ENCODE measurements around the gene ZP1. TPM values are rescaled to one million over a fixed set of nuclear protein-coding genes. Genes with fewer than 3 reads are reported as not detected.

Gene ZP1
- total and polyA plus RNA-seq, 2 of the 13 experiments (the other 11 are each of a cell fraction or from before 2014, with no cell fraction given) = 0.16 TPM; not detected in 1

DNA sequence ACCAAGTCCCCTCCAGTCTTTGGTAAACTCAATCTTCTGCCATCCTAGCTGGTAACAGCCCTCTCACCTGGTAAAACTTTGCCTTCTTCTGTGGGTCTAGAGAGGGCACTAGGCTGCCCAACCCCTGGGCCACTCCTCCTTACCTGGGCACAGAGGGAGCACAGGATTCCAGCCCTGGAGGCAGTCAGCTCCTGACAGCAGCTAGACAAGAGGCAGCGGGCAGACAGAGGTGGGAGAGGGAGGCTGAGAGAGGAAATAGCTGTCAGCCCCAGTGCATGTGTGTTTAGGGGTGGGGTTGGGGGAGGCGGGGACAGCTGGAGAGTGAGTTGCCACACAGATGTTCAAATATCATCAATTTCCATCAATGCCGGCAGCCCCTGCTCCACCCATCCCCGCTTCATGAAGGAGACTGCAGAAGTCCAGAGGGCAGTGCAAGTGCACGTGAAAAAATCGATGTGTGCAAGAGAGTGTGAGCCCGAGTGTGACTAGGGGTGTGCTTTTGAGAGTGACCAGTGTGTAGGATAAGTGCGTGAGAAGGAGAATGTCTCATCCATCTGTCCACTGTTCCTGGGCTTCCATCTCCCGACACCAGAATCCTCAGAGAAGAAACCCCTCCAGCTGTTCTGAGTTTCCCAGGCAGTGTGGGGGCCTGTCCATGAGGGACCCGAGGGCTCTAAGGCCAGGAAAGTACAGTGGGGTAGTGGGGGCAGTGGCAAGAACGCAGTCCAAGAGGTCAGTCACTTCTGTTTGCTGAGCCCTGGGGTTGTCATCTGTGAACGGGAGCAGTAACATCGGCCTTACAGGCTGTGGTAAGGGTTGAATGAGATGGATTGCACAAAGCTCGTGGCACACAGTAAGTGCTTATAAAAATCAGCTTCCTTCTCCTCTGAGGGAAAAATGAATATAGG, 11.4 kb upstream of the ZP1 start, which contains the start of gene PTGDR2 (continued):
- TF ChIP-seq ZNF674 (CRISPR knock-in tag; IDR thresholded peaks at IDR 0.05; ENCODE audit: low read depth) = no peak
- TF ChIP-seq RARA (CRISPR knock-in tag; IDR thresholded peaks at IDR 0.05) = 0 out of 2 replicates have a peak, but pooled peaks have one; percentile 40
- TF ChIP-seq NONO (IDR thresholded peaks at IDR 0.05) = no peak
- peak; percentile 83 for TF ChIP-seq NONO (CRISPR knock-in tag; conservative IDR thresholded peaks at IDR 0.05)
- TF ChIP-seq FOXJ3 (CRISPR knock-in tag; IDR thresholded peaks at IDR 0.05; ENCODE audit: borderline replicate concordance) = 0 out of 2 replicates have a peak, but pooled peaks have one; percentile 13
- peak; percentile 75 for TF ChIP-seq BHLHE40 (IDR thresholded peaks at IDR 0.05; ENCODE audit: low read length)
- TF ChIP-seq ONECUT2 (CRISPR knock-in tag; IDR thresholded peaks at IDR 0.05) = peak; percentile 94
- TF ChIP-seq, protein P1, sequence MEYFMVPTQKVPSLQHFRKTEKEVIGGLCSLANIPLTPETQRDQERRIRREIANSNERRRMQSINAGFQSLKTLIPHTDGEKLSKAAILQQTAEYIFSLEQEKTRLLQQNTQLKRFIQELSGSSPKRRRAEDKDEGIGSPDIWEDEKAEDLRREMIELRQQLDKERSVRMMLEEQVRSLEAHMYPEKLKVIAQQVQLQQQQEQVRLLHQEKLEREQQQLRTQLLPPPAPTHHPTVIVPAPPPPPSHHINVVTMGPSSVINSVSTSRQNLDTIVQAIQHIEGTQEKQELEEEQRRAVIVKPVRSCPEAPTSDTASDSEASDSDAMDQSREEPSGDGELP (IDR thresholded peaks at IDR 0.05; ENCODE audit: borderline replicate concordance, low read depth) = peak; percentile 76
- TF ChIP-seq ZNF547 (CRISPR knock-in tag; IDR thresholded peaks at IDR 0.05) = peak; percentile 12; the same call in 1 of the 2 replicates
- peak; percentile 67 for TF ChIP-seq ISL2 (CRISPR knock-in tag; IDR thresholded peaks at IDR 0.05)
- TF ChIP-seq, protein P2, sequence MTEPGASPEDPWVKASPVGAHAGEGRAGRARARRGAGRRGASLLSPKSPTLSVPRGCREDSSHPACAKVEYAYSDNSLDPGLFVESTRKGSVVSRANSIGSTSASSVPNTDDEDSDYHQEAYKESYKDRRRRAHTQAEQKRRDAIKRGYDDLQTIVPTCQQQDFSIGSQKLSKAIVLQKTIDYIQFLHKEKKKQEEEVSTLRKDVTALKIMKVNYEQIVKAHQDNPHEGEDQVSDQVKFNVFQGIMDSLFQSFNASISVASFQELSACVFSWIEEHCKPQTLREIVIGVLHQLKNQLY (CRISPR knock-in tag; IDR thresholded peaks at IDR 0.05) = peak; percentile 61
- peak; percentile 62 for TF ChIP-seq CEBPG (CRISPR knock-in tag; IDR thresholded peaks at IDR 0.05)
- TF ChIP-seq SAFB2 (CRISPR knock-in tag; IDR thresholded peaks at IDR 0.05; ENCODE audit: borderline replicate concordance, low read depth) = no peak
- 0 out of 2 replicates have a peak, but pooled peaks have one; percentile 38 for TF ChIP-seq MED13 (CRISPR knock-in tag; IDR thresholded peaks at IDR 0.05)
- TF ChIP-seq RFXAP (CRISPR knock-in tag; IDR thresholded peaks at IDR 0.05; ENCODE audit: borderline replicate concordance) = peak; percentile 55; the same call in 1 of the 2 replicates
- TF ChIP-seq, protein P3, sequence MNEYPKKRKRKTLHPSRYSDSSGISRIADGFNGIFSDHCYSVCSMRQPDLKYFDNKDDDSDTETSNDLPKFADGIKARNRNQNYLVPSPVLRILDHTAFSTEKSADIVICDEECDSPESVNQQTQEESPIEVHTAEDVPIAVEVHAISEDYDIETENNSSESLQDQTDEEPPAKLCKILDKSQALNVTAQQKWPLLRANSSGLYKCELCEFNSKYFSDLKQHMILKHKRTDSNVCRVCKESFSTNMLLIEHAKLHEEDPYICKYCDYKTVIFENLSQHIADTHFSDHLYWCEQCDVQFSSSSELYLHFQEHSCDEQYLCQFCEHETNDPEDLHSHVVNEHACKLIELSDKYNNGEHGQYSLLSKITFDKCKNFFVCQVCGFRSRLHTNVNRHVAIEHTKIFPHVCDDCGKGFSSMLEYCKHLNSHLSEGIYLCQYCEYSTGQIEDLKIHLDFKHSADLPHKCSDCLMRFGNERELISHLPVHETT (CRISPR knock-in tag; conservative IDR thresholded peaks at IDR 0.05) = no peak
- TF ChIP-seq, protein P4, sequence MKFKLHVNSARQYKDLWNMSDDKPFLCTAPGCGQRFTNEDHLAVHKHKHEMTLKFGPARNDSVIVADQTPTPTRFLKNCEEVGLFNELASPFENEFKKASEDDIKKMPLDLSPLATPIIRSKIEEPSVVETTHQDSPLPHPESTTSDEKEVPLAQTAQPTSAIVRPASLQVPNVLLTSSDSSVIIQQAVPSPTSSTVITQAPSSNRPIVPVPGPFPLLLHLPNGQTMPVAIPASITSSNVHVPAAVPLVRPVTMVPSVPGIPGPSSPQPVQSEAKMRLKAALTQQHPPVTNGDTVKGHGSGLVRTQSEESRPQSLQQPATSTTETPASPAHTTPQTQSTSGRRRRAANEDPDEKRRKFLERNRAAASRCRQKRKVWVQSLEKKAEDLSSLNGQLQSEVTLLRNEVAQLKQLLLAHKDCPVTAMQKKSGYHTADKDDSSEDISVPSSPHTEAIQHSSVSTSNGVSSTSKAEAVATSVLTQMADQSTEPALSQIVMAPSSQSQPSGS (CRISPR knock-in tag; IDR thresholded peaks at IDR 0.05) = 0 out of 2 replicates have a peak, but pooled peaks have one; percentile 23
- TF ChIP-seq, protein P5, sequence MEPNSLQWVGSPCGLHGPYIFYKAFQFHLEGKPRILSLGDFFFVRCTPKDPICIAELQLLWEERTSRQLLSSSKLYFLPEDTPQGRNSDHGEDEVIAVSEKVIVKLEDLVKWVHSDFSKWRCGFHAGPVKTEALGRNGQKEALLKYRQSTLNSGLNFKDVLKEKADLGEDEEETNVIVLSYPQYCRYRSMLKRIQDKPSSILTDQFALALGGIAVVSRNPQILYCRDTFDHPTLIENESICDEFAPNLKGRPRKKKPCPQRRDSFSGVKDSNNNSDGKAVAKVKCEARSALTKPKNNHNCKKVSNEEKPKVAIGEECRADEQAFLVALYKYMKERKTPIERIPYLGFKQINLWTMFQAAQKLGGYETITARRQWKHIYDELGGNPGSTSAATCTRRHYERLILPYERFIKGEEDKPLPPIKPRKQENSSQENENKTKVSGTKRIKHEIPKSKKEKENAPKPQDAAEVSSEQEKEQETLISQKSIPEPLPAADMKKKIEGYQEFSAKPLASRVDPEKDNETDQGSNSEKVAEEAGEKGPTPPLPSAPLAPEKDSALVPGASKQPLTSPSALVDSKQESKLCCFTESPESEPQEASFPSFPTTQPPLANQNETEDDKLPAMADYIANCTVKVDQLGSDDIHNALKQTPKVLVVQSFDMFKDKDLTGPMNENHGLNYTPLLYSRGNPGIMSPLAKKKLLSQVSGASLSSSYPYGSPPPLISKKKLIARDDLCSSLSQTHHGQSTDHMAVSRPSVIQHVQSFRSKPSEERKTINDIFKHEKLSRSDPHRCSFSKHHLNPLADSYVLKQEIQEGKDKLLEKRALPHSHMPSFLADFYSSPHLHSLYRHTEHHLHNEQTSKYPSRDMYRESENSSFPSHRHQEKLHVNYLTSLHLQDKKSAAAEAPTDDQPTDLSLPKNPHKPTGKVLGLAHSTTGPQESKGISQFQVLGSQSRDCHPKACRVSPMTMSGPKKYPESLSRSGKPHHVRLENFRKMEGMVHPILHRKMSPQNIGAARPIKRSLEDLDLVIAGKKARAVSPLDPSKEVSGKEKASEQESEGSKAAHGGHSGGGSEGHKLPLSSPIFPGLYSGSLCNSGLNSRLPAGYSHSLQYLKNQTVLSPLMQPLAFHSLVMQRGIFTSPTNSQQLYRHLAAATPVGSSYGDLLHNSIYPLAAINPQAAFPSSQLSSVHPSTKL (CRISPR knock-in tag; IDR thresholded peaks at IDR 0.05) = peak; percentile 61
- peak; percentile 46; the same call in 1 of the 2 replicates for TF ChIP-seq GFI1 (CRISPR knock-in tag; IDR thresholded peaks at IDR 0.05; ENCODE audit: borderline replicate concordance)
- peak; percentile 34; the same call in 1 of the 2 replicates for TF ChIP-seq PHF21A (CRISPR knock-in tag; IDR thresholded peaks at IDR 0.05)
- peak; percentile 46; the same call in 1 of the 2 replicates for TF ChIP-seq MEIS2 (CRISPR knock-in tag; IDR thresholded peaks at IDR 0.05)
